Activated gamma-delta T cell treated with anti-CD3 and anti-CD28 coated beads, Interleukin-2, amount 50 U/mL, for 16 hours (primary cell): Measurements from ENCODE around the gene WIZ.

Experiments used
- DNase-seq: peaks from one replicate; pipeline ENCODE4 v3.0.0-alpha.2; 2020; ENCODE audit warnings: low read depth

Gene WIZ

GRCh38 chr19:15464394-15465385 is 14.9 kb upstream of the WIZ start, which contains the start of gene RASAL3:
Gene RASAL3, minus strand, starts transcription at chr19:15464544. Its CDS starts 186 bp downstream, at chr19:15464358.
- peak; percentile 50 for DNase-seq

GRCh38 chr19:15463861-15464371 is 14.2 kb upstream of the WIZ start:
- peak; percentile 69 for DNase-seq

GRCh38 chr19:15461694-15462093 is 11.9 kb upstream of the WIZ start:
- no peak for DNase-seq

- no peak for DNase-seq
Observed at GRCh38 chr19:15457701-15458484, 8.1 kb upstream of the WIZ start.

DNA sequence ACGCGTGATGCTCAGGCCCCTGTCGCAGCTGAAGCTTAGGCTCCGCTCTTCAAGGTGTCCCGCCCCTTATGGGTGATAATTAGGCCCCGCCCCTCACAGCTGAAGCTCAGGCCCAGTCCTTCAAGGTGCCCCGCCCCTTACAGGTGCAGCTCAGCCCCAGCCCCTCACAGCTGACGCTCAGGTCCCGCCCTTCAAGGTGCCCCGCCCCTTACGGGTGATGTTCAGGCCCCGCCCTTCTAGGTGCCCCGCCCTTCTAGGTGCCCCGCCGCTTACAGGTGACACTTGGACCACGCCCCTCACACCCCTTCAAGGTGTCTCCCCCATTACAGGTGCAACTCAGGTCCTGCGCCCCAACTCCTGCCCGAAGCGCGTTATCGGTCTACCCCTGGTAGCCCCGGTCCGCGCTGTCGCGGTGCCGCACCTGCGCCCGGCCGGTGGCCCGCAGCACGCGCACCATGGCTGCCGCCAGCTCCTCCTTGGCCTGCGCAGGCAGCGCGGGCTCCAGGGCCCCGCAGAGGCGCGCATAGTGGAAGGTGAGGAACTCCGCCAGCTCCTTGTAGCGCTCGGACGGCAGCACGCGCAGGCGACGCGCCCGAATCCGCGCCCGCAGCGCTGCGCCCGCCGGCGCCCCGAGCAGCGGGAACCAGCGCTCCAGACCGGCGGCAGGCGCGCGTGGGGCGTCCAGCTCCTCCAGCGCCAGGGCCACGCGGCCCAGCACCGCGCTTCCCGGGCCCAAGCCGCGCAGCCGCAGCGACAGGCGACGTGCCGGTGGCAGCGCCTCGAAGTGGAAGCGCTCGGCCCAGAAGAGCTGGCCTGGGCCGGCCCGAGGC is 7.3 kb upstream of the WIZ start:
- DNase-seq: no peak

GRCh38 chr19:15456441-15456840 is 6.7 kb upstream of the WIZ start:
- no peak for DNase-seq

- DNase-seq: no peak
Observed at GRCh38 chr19:15455996-15456395, 6.2 kb upstream of the WIZ start.

DNA sequence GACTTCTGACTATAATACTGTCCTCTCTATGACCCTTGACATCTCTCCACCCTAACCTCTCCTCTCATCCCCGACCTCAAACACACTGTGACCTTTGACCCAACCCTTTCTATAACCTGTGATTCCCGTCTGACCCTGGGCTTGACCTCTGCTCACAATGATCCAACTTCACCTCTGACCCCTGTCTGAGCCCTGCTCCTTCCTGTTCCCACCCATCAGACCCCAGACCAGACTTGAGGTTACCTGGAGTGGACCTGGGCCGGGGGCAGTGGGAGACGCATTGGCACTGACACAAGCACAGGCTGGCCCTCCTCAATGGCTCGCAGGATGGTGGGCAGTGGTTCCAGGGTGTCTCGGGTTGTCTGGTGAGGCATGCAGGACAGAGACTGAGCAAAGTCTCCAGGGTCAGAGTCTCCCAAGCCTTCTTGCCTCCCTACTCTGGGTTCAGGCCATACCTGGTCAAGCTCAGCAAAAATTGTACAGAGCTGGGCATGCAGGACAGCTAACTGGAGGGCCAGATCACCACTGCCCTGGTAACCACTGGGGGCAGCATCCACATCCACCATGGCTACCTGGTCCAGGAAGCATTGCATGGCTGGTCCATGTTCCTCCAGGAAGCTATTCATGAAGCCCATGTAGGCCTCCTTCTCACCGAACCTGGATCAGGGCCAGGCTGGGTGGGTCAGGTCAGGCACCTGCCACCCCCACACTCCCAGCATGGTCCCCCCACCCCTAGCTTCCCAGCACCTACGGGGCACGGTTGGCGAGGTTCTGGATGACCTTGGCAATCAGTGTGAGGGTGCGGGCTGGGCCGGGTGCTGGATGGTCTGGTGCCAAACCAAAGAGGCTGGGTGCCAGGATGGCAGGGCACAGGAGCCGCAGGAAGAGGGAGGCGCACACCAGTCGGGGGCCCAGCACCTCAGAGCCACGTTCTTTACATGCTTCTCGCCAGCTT is 4.4 kb upstream of the WIZ start:
- DNase-seq: no peak

DNA sequence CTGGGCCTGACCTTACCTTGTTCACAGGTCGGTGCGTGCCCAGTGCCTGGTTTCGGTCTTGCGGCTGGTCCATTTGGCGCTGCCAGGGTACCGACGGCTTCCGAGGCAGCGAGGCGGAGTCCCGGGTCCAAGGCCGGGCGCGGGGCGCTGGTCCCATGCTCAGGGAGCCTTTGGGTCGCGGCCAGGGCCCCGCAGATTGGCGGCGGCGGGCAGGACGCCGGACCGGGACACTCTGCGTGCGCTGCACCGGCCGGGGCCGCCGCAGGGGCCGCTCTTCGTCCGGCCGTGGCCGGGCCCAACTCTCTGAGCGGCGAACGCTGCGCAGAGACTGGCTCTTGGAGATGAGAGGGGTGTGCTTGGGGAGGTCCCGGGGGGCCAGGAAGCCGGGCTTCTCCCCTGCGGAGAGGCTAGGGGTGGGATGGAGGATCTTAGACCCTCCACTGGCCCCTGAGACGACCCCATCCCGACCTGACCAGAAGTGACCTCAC is 3.4 kb upstream of the WIZ start:
- no peak for DNase-seq

DNA sequence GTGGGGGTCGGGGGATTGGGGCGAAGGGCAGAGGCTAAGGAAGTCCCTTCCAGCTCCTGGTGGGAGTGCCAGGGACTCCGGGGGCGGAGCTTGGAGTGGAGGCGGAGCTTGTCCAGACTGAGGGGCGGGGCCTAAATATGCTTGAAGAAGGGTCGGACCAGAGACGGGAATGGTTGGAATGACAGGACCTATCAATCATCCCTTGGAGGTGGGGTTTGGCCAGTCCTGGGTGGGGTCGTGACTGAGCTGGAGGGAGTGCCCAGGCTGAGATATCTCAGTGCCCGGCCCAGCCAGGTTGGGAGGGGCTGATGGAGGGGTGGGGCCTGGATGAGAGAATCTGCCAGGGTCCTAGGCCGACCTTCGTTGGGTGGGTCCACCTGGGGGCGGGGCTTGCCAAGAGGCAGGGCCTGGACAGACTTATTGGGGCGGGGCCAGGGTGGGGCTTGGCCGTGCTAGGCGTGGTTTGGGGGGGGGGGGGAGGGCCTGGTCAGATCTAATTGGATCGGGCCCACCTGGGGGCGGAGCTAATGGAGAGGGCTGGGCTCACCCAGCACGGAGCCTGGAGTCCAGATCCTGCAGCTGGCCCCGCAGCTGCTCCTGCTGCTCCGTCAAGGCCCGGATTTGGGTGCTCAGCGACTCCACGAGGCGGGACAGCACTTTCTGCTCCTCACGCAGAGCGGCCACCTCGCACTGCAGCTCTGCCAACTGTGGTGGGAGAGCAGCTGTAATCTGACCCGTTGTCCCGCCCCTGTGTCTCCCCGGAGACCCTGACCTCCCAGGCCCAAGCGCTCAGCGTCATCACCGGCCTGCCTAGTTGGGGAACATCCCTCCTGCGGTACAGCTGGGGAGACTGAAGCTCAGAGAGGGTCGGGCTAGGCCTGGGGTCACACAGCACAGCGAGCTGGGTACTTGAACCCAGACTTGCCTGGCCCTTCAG is 2.6 kb upstream of the WIZ start:
- DNase-seq: no peak

DNA sequence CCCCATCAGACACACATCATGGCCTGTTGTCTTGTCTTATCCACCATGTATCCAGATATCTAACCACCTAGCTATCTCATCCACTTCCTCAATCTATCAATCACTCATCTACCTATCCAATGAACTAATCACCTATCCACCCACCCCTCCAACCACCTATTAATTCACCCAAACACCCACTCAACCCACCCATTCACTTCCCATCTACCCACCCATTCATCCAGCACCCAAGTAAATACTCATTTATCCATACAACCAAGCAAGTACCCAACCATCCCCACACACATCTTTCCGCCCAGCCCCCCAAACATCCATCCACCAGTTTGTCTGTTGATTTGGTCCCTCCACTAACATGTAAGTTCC is 753 bp upstream of the WIZ start:
- no peak for DNase-seq

DNA sequence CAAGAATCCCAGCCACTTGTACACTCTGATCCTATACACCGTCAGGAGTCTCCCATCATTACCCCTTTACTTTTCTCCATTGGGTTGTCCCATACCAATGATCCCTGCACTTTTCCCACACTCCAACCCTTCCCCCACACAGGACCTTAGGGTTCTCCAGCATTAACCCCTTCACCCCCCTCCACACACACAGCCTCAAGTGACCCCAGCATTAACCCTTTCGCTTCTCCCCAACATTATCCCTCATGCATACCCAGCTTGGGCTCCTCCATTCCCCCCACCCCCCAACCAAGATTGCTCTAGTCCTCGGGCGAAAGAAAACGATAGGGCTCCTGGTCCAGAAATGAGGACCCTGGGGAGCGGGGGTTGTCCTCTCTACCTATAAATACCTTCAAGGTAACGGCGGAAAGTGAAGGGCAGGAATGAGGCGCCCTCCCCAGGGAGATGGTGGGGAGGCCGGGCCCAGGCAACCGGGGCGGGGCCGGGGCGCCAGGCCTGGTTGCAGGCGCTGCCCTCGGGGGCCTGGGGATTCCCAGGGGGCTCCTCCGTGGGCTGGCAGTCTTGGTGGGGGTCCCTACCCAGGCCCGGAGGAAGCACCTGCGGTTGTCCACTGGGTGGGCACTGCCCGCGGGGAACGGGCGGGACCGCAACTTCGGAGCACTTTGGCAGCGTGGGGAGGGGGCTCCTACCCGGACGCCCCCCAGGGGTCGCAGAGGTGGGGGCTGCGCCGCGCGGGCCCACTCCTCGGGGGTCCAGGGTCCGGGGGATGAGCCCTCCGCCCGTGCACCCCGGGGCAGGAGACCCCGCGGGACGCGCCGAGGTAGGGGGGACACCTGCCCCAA is 757 bp downstream of the WIZ start:
- no peak for DNase-seq

GRCh38 chr19:15448044-15448777 is 1.5 kb downstream of the WIZ start:
- DNase-seq: no peak

GRCh38 chr19:15447057-15447456 is 2.7 kb downstream of the WIZ start:
- no peak for DNase-seq

- no peak for DNase-seq
Observed at GRCh38 chr19:15445807-15446376, 3.9 kb downstream of the WIZ start.

DNA sequence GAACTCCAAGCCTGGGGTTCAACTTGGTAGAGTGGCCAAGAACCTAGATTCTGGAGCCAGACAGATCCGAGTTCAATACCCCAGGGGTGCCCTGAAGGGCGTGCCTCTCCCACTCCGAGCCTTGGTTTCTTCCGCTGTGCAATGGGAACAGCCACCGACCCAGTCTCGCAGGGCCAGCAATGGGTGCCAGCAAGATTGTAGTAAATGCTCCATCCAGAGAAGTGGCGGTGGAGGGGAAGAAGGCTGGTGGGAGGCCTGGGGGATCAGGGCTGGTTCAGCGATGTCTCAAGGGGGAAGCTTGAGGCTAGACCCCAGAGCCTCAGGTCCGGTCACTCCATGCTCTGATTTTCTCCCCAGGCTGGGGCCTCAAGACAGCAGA is 4.5 kb downstream of the WIZ start:
- no peak for DNase-seq

GRCh38 chr19:15444505-15445226 is 5.1 kb downstream of the WIZ start:
- no peak for DNase-seq
